ENCODE results near the gene PSMG2.
A peak's percentile ranks its signal among the peaks of the same experiment; 100 is the strongest.

The PSMG2 gene

DNA sequence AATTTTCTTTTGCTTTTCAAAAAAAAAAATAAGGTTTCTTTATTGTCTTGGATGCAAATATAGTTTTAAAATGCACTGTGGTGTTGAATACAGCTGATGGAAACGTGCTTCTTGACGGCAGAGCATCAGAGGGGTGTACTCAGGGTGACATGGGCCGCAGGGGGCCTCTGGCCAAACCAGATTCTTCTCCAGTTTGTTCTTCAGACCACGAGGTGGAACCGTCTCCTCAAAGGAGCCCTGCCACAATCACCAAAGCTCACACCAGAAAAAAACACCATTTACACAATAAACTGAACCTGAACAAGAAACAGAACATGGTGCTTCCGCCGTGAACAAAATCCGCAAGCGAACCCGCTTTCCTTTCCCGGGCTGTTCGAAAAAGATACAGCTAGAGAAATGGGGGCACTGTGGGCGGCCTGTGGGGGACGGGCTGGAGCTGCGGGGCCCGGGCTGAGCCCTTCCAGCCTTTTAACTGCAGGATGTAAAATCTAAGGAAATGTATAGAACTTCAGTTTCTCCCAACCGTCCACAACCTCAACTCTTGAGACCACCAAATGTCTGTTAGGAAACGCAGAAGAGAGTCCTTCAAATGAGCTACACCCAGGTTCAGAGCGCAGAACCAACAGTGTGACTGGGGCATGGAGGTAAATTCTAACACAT, 34.5 kb downstream of the PSMG2 start:
- Histone ChIP-seq H4K20me1 (ENCODE audit: insufficient read depth, low read length) (no peaks in the 10 kb centered on the region), H3K27me3 (ENCODE audit: insufficient read depth, low read length, poor library complexity) (no peaks in the 10 kb centered on the region), H3K27ac (ENCODE audit: low read length) (peak overlapping the region; percentile 58; the same call in 1 of the 2 replicates), H3K9ac (ENCODE audit: low read depth, low read length) (no peak overlapping the region), H3K79me2 (ENCODE audit: insufficient read depth, low read length) (no peaks in the 10 kb centered on the region), H3K4me2 (ENCODE audit: insufficient read depth, low read length) (no peak overlapping the region), H3K4me1 (ENCODE audit: insufficient read depth, low read length) (peaks cover 8% of the 10 kb centered on the region; the same call in 1 of the 2 replicates), H3K4me3 (ENCODE audit: low read depth in 1 of 2, low read length in 2 of 2) (no peak overlapping the region), H2AFZ (ENCODE audit: low read depth, low read length) (no peak overlapping the region), H3K36me3 (ENCODE audit: insufficient read depth, low read length) (peaks cover 30% of the 10 kb centered on the region), H3K9me3 (ENCODE audit: insufficient read depth, low read length, severe bottlenecking) (no peaks in the 10 kb centered on the region)
- no peak for TF ChIP-seq EZH2 (IDR thresholded peaks at IDR 0.05; ENCODE audit: borderline replicate concordance, low read depth, low read length, severe bottlenecking)
- TF ChIP-seq, protein P1, sequence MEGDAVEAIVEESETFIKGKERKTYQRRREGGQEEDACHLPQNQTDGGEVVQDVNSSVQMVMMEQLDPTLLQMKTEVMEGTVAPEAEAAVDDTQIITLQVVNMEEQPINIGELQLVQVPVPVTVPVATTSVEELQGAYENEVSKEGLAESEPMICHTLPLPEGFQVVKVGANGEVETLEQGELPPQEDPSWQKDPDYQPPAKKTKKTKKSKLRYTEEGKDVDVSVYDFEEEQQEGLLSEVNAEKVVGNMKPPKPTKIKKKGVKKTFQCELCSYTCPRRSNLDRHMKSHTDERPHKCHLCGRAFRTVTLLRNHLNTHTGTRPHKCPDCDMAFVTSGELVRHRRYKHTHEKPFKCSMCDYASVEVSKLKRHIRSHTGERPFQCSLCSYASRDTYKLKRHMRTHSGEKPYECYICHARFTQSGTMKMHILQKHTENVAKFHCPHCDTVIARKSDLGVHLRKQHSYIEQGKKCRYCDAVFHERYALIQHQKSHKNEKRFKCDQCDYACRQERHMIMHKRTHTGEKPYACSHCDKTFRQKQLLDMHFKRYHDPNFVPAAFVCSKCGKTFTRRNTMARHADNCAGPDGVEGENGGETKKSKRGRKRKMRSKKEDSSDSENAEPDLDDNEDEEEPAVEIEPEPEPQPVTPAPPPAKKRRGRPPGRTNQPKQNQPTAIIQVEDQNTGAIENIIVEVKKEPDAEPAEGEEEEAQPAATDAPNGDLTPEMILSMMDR (IDR thresholded peaks at IDR 0.05; ENCODE audit: borderline replicate concordance, extremely low read depth, low read length, poor library complexity, severe bottlenecking) = no peak
- ATAC-seq (ENCODE audit: insufficient read depth, low read depth) = peak; percentile 75
- DNase-seq = peak; percentile 74

DNA sequence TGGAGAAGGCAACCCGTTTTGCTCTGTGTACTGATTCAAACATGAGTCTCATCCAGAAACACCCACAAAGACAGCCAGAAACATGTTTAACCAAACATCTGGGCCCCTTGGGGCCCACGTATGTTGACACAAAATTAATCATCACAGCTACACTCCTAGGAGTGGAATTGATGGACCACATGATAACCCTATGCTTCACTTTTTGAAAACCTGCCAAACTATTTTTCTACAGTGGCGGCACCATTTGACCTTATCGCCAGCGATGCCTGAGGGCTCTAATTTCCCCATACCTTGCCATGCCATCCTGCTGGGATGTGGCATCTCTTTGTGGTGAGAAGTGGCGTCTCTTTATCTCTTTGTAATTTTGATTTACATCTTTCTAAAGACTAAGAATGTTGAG, 38.5 kb downstream of the PSMG2 start:
- H3K27ac ChIP-seq (ENCODE audit: low read length) = 0 out of 2 replicates have a peak overlapping the region, but pooled peaks have one; percentile 21
- peak; percentile 43 for DNase-seq

GRCh38 chr18:12742453-12742852, 39.6 kb downstream of the PSMG2 start:
- no peak overlapping the region for H3K4me2 ChIP-seq (ENCODE audit: insufficient read depth, low read length)
- no peak overlapping the region for H3K27ac ChIP-seq (ENCODE audit: low read length)
- H3K36me3 ChIP-seq (ENCODE audit: insufficient read depth, low read length) = peaks cover 71% of the 10 kb centered on the region
- H3K9me3 ChIP-seq (ENCODE audit: insufficient read depth, low read length, severe bottlenecking) = no peaks in the 10 kb centered on the region
- H3K9ac ChIP-seq (ENCODE audit: low read depth, low read length) = no peak overlapping the region
- H3K4me1 ChIP-seq (ENCODE audit: insufficient read depth, low read length) = peaks cover 18% of the 10 kb centered on the region
- no peak for TF ChIP-seq EZH2 (IDR thresholded peaks at IDR 0.05; ENCODE audit: borderline replicate concordance, low read depth, low read length, severe bottlenecking)
- TF ChIP-seq, protein P1 (IDR thresholded peaks at IDR 0.05; ENCODE audit: borderline replicate concordance, extremely low read depth, low read length, poor library complexity, severe bottlenecking) = no peak
- no peak overlapping the region for H2AFZ ChIP-seq (ENCODE audit: low read depth, low read length)
- no peaks in the 10 kb centered on the region for H3K27me3 ChIP-seq (ENCODE audit: insufficient read depth, low read length, poor library complexity)
- peaks cover 1% of the 10 kb centered on the region for H3K79me2 ChIP-seq (ENCODE audit: insufficient read depth, low read length)
- H3K4me3 ChIP-seq (ENCODE audit: low read depth in 1 of 2, low read length in 2 of 2) = no peak overlapping the region
- ATAC-seq (ENCODE audit: insufficient read depth, low read depth) (no peak), DNase-seq (no peak)
- no peaks in the 10 kb centered on the region for H4K20me1 ChIP-seq (ENCODE audit: insufficient read depth, low read length)

More for the DNA sequence above, 38.5 kb downstream of the PSMG2 start:
- Histone ChIP-seq H3K9ac (ENCODE audit: low read depth, low read length) (no peak overlapping the region), H3K79me2 (ENCODE audit: insufficient read depth, low read length) (no peaks in the 10 kb centered on the region; the same call in none of the 2 replicates), H3K4me2 (ENCODE audit: insufficient read depth, low read length) (no peak overlapping the region), H4K20me1 (ENCODE audit: insufficient read depth, low read length) (no peaks in the 10 kb centered on the region), H3K36me3 (ENCODE audit: insufficient read depth, low read length) (peaks cover 62% of the 10 kb centered on the region), H3K4me3 (ENCODE audit: low read depth in 1 of 2, low read length in 2 of 2) (no peak overlapping the region), H2AFZ (ENCODE audit: low read depth, low read length) (no peak overlapping the region), H3K4me1 (ENCODE audit: insufficient read depth, low read length) (peaks cover 15% of the 10 kb centered on the region), H3K27me3 (ENCODE audit: insufficient read depth, low read length, poor library complexity) (no peaks in the 10 kb centered on the region), H3K9me3 (ENCODE audit: insufficient read depth, low read length, severe bottlenecking) (no peaks in the 10 kb centered on the region)
- no peak for TF ChIP-seq EZH2 (IDR thresholded peaks at IDR 0.05; ENCODE audit: borderline replicate concordance, low read depth, low read length, severe bottlenecking)
- TF ChIP-seq, protein P1 (IDR thresholded peaks at IDR 0.05; ENCODE audit: borderline replicate concordance, extremely low read depth, low read length, poor library complexity, severe bottlenecking) = no peak
- peak; percentile 22; the same call in 2 of the 3 replicates for ATAC-seq (ENCODE audit: insufficient read depth, low read depth)

Data from DND-41 (cell line).